Measurements from ENCODE around the gene AMPD2.

The AMPD2 gene

DNA sequence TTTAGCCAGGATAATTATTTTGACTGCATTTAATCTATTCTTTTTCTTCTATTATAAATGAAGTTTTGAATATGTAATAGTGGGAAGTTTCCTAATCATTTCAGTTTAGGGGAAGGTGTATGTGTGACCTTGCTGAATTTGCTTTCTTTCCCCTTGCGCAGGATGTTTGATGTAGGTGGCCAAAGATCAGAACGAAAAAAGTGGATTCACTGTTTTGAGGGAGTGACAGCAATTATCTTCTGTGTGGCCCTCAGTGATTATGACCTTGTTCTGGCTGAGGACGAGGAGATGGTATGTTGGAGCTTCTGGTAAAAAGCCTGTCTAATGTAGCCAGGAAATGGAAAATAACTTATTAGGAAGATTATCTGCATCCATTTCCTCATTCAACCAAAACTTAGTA lies 33.6 kb upstream of the AMPD2 start:
- H3K27ac ChIP-seq = no peak overlapping the region
- no peak for TF ChIP-seq ZFX (IDR thresholded peaks at IDR 0.05; ENCODE audit: borderline replicate concordance)
- TF ChIP-seq, protein P1, sequence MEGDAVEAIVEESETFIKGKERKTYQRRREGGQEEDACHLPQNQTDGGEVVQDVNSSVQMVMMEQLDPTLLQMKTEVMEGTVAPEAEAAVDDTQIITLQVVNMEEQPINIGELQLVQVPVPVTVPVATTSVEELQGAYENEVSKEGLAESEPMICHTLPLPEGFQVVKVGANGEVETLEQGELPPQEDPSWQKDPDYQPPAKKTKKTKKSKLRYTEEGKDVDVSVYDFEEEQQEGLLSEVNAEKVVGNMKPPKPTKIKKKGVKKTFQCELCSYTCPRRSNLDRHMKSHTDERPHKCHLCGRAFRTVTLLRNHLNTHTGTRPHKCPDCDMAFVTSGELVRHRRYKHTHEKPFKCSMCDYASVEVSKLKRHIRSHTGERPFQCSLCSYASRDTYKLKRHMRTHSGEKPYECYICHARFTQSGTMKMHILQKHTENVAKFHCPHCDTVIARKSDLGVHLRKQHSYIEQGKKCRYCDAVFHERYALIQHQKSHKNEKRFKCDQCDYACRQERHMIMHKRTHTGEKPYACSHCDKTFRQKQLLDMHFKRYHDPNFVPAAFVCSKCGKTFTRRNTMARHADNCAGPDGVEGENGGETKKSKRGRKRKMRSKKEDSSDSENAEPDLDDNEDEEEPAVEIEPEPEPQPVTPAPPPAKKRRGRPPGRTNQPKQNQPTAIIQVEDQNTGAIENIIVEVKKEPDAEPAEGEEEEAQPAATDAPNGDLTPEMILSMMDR (IDR thresholded peaks at IDR 0.05) = no peak

DNA sequence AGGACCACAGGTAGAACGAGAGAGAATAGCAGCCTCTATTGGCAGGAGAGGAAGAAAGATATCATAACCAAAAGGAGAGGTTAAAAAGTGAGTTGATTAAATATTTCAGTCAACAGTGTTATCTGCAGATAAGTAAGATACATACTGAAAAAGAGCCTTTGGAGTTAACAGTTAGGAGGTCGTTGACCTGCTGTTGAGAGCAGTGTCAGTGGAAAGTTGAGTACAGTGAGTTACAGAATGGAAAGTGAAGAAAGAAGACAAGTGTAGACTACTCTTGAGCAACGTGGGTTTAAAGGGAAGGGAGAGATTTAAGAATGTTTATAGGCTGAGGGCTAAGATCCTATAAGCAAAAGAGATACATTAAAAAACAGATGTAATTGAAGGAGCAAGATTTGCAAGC lies 30.5 kb upstream of the AMPD2 start:
- TF ChIP-seq ZFX (IDR thresholded peaks at IDR 0.05; ENCODE audit: borderline replicate concordance) = no peak
- TF ChIP-seq, protein P1 (IDR thresholded peaks at IDR 0.05) = no peak
- no peak overlapping the region for H3K27ac ChIP-seq

DNA sequence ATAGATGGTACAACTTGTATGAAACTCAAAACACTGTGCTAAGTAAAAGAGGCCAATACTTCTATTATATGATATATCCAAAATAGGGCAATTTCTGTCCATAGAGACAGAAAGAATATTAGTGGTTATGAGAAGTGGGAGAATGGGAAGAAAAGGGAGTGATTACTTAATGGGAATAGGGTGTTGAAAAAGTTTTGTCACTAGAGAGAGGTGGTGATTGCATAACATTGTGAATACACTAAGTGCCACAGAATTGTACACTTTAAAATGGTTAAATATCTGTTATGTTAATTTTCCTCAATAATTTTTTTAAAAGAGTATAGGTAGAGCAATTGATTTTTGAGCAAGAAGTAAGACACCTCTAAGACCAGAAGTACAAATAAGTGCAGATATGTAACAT lies 30.0 kb upstream of the AMPD2 start:
- no peak overlapping the region for H3K27ac ChIP-seq
- TF ChIP-seq, protein P1 (IDR thresholded peaks at IDR 0.05) = no peak
- no peak for TF ChIP-seq ZFX (IDR thresholded peaks at IDR 0.05; ENCODE audit: borderline replicate concordance)

DNA sequence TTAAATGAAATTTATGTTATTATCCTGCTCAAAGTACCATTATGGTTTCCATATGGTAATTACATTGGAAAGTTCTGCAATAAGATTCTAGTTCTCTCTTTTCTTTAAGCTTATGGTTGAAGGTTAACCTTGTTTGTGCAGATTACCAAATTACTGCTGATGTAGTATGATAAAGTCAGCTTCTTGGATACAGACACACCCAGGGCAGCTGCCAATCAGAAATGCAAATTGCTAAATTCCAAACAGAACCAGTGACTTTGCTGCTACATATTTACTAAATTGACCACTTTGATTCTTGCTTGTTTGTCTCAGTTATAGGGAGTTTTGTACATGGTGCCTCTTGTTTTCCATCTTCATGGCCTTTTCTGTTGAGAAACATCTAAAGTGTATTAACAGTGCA lies 26.7 kb upstream of the AMPD2 start:
- no peak for TF ChIP-seq ZFX (IDR thresholded peaks at IDR 0.05; ENCODE audit: borderline replicate concordance)
- TF ChIP-seq, protein P1 (IDR thresholded peaks at IDR 0.05) = no peak
- no peak overlapping the region for H3K27ac ChIP-seq

DNA sequence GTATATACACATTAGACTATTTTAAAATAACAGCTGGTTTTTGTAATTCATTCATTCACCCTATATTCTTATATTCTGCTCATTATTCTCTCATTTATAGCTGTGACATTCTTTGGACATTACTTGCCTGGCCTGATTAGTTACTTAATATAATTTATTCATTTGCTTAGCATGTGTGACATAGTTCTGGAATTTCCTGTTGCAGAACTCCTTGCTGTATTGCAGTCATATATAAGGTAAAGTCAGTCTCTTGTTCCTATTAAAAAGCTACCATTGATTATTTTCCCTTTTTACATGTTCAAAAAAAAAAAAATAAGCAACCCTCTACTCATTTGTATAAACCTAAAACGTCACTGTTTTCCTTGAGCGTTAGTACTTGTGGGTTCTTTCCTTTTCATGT lies 24.1 kb upstream of the AMPD2 start:
- TF ChIP-seq, protein P1 (IDR thresholded peaks at IDR 0.05) = no peak
- TF ChIP-seq ZFX (IDR thresholded peaks at IDR 0.05; ENCODE audit: borderline replicate concordance) = no peak
- H3K27ac ChIP-seq = no peak overlapping the region

DNA sequence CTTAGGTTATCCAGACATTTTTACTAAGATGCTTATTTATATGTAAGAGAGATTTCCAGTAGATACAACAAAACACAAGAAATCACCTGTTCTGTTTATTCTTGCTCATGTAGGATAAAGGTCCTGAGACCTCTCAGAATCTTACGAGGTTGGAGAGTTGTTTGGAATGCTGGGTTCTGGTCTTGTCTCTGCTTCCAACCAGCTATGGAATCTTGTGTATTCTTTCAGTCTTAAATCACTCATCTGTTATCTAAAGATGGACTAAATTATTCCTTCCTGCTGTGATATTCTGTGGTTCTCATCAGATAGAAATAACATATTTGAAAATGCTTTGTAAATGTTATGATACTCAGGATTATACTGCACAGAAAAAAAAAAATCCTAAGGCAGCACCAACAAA lies 21.5 kb upstream of the AMPD2 start:
- H3K27ac ChIP-seq = no peak overlapping the region
- TF ChIP-seq, protein P1 (IDR thresholded peaks at IDR 0.05) = no peak
- no peak for TF ChIP-seq ZFX (IDR thresholded peaks at IDR 0.05; ENCODE audit: borderline replicate concordance)

DNA sequence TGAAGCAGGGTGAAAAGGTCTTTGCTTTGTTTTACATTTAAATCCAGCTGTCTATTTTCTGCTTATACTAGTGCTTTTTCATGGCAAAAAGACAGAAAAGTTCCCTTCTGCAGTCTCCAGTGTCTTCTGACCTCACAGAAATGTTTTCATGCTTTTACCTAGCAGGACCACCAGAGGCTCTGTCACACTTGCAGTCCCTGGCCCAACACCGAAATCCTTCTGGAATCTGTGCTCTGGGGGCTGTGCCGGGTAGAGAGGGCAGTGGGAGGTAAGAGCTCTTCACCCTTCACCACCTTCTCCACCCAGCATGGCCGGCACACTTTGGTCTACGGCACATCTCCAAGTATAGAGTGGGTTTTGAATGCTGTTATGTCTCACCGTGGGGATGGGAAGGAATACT lies 21.0 kb upstream of the AMPD2 start:
- TF ChIP-seq, protein P1 (IDR thresholded peaks at IDR 0.05) = no peak
- TF ChIP-seq ZFX (IDR thresholded peaks at IDR 0.05; ENCODE audit: borderline replicate concordance) = no peak
- no peak overlapping the region for H3K27ac ChIP-seq

Data from 22Rv1 (cell line).